GM15510 (cell line): ENCODE results near the gene SALL3.

Experiments
- POLR2A ChIP-seq: IDR thresholded peaks from 3 replicates; pipeline ENCODE4 v1.6.1; 2011; ENCODE audit warnings: borderline replicate concordance; ENCODE audit not compliant: insufficient read length; ENCODE audit errors: extremely low read depth

Gene SALL3

DNA sequence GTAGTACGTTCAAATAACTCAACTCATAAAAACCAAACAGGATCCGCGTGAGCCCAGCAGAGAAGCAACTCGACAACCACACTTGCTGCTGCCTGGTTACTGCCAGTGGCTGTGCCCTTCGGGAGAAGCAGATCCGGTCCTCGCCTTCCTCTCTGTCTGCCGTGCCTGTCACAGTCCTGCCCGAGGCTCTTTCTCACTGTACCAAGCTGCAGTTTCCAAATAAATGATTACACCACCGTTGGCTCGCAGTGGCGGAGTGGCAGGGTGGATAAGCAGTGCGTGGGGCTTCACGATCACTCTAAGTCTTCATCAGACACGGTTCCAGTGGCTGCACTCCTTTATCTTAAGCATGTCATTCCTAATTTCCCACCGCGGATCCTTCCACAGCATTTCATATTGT is 26.1 kb upstream of the SALL3 start:
- no peak for TF ChIP-seq POLR2A

DNA sequence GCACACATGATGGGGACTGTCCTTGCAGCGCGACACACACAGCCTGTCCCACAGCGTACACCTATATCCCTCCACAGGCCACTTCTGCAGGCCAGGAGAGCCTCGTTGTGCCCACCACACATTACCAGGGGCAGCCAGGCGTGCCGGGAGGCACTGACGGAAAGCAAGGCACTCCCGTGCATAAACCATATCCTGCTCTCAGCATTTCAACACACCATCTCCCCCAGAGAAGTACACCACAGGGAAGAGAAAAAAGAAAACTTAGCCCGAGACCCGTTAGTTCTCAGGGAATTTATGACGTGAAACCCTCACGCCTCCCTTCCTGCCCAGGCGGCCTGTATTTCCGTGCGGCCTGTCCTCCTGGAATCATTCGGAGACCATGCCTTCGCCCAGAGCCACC is 24.6 kb upstream of the SALL3 start:
- TF ChIP-seq POLR2A: no peak

DNA sequence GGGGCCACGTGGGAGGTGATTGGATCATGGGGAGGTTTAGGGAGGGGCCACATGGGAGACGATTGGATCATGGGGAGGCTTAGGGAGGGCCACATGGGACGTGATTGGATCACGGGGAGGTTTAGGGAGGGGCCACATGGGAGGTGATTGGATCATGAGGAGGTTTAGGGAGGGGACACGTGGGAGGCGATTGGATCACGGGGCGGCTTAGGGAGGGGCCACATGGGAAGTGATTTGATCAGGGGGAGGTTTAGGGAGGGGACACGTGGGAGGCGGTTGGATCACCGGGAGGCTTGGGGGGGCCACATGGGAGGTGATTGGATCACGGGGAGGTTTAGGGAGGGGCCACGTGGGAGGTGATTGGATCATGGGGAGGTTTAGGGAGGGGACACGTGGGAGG is 22.5 kb upstream of the SALL3 start:
- no peak for TF ChIP-seq POLR2A

DNA sequence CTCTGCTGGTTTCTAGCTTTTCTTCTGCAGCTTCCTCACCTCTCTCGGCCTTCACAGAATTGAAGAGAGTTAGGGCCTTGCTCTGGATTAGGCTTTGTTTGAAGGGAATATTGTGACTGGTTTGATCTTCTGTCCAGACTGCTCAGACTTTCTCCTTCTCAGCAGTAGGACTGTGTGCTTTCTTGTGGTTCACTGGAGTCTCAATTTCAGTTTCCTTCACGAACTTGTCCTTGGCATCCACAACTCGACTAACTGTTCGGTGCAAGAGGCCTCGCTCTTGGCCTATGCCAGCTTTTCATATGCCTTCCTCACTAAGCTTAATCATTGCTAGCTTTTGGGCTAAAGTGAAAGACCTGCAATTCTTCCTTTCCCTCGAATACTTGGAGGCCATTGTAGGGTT is 18.9 kb upstream of the SALL3 start:
- no peak for TF ChIP-seq POLR2A

DNA sequence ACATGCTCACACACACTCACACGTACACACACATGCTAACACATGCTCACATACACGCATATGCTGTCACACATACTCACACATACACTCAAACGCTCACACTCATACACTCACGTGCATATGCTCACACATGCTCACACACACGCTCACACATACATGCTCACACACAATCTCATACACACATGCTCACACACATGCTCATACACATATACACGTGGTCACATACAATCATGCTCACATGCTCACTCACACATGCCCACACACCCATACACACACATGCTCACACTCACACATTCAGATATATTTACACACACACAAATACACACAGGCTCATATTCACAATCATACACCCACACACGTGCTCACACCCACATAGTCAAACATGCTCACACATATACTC is 17.5 kb upstream of the SALL3 start:
- no peak for TF ChIP-seq POLR2A

DNA sequence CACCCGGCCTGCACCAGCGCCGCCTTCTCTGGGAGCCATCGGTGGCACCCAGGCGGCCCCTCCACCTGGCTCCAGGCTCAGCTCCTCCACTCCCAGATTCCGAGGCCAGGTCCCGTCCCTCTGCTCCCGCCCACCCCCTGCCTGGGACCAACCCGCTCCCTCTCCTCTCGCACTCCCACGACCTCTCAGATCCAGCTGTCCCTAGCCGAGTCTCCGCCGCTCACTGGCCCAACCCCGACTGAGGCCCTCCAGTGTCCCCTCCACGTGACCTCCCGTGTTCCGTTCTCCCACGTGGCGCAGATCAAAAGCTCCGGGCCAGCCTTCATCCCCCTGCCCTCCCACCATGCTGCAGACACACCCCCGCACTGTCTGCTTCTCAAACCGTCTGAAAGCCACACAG is 14.4 kb upstream of the SALL3 start:
- no peak for TF ChIP-seq POLR2A

DNA sequence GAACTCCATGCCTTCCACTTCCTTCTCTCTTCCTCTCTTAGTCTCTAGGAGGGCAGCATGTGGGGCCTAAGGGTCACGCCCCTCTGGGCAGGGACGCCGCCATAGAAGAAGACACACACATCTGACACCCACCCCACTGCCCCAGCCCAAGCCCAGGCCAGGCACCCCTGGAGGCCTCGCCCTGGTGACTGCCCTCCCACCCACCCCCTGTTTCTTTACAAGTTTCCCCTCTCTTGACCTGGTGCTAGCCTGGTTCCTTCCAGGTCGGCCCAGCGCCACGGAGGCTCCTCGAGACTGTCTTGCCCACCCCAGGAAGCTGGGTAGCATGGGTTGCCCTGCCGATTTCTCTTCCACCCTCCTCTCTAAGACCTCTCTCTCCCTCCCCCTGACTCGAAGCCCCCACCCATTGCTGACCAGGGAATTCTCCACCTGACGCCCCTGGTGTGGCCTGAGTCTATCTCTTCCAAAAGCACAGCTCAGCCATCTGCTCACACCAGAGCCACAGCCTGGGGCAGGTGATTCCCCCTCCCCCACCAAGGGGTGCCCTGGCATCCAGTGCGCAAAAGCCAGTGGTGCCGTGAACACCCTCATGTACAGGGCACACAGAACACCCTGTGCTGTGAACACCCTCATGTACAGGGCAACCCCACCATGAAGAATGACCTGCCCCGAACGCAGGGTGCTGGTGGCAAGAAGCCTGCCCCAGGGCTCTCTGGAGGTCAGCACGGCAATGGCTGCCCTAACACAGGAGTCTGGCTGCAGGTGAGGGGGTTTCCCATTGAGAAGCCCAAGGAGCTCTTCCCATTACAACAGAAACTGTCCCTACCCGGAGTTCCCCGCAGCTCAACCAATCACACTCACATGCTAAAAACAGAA is 13.5 kb upstream of the SALL3 start:
- no peak for TF ChIP-seq POLR2A

DNA sequence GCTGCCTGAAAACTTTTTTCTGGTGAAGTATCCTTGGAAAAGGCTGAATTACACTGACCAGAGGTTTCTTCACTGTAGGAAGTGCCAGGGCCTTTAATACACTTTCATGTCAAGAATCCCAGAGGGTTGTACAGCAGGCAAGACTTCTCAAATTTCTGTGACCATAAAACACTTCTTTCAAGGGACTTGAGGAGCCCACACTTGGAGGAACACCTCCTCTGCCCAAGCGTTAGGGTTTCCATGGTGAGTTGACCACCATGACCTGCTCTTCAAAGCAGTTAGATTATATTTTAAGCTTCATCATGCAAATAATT is 12.9 kb upstream of the SALL3 start:
- no peak for TF ChIP-seq POLR2A

DNA sequence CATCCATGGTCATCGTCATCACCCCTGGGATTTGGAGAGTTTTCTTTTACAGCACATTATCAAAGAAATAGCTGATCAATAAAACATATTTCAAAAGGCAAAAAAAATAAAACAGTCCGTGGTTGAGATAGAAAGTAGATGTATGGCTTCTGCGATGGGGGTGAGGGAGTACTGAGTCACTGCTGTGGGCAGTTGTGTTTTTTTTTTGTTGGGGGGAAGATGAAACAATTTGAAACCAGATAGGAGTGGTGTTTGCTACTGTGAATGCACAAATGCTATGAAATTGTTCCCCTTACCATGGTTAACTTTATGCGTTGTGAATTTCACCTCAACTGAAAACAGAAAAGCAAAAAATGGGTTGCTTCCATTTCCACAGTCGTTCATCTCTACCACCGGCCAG is 11.9 kb upstream of the SALL3 start:
- TF ChIP-seq POLR2A: no peak

DNA sequence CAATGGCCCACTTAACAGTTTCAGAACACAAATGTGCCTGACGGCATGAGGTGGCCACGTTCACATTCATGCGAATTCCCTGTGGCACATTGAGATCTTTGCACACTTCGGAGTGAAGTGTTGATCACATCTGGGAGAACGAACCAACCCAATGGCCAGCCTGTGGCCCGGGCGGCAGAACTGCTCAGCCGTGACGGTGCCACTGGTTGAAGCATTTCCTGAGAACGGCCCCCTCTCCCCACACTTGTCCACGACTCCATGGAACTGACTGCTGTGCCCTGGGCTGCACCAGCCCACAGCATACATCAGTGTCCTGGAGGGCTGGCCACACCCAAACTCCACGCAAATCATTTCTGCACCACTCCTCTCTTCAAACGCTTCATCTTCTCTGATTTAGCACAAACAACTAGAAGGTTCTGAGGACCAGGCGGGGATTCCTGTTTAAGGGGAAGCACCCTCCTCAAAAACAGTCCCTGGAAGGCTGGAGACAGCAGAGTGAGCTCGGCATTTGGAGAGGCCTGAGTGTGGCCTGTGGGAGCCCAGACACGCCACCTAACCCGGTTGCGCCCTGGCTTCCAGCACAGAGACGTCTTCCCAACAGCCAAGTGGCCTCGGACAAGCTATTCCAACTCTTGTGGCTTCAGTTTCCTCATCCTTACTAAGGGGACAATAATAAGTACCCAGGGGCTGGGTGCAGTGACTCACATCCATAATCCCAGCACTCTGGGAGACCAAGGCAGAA is 9.9 kb upstream of the SALL3 start:
- no peak for TF ChIP-seq POLR2A

DNA sequence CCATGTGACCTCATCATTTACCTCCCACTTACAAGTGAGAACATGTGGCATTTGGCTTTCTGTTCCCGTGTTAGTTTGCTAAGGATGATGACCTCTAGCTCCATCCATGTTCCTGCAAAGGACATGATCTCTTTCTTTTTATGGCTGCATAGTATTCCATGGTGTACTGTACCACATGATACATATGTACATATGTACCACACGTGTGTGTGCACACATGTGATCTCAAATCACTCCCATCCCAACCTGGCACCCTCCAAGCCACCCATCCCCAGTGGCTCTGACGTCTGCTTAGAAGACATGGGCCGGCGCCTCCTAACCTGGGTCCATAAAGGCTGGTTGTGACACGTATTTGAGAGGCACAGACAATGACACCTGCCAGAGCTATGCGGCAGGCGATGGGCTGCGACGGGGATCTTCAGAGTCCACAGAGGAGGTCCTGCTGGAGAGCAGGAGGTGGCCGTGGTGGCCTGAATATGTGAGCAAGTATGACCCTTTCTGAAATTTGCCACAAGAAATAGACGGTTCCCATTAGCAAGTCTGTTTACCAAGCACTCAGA is 8.8 kb upstream of the SALL3 start:
- no peak for TF ChIP-seq POLR2A

DNA sequence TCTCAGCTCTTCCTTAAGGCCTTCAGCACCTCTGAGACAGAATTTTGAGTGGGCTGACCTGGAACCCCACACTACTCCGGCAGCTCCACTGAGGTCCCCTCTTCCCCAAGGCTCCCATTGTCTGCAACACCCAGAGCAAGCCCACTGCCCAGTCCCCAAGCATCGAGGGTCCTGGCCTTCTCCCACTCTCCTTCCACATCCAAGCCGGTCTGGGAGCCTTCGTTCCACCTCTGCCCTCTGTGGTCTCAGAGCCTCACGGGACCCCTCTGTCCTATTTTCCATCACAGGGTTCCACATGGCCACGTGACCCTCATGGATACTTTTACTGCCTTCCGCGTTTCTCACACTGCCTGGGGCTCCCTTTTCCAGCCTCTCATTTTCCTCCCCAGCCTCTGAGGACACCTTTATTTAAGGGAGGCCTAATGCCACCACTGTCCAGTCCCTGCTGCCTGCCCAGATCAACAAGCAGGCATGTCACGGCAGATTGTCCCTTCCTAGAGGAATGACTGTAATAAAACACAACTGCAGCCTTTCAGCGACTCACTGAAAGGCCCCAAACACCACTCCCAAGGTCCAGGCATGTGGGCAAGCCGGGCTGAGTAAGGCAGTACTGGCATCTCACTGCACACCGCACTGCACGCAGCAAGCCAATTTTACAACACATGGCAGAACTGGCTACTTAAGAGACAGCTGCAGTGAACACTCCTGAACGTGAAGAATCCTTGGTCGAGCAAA is 7.9 kb upstream of the SALL3 start:
- no peak for TF ChIP-seq POLR2A

DNA sequence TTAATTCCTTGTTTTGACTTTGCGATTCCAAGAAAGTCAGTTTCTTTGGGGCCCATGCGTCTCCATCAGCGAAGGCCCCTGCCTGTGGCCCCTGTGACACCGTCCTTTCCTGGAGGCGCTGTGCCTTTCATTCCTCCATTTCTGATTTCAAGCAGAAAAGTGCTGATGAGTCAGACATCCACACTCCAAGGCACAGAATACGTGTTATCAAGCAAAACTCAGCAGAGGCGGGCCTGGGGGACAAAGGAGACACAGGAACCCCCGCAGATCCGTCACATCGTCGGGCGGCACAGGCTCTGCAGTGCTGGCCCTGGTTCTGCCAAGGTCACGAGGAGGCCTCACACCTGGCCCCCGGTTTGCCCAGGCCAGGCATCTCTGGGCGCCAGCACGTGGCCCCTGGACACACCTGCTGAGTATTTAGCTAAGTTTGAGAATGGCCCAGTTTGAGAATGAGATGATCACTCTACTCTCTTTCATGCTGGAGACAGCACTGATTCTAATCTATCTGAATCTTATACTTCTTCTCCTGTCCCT is 7.2 kb upstream of the SALL3 start:
- TF ChIP-seq POLR2A: no peak

DNA sequence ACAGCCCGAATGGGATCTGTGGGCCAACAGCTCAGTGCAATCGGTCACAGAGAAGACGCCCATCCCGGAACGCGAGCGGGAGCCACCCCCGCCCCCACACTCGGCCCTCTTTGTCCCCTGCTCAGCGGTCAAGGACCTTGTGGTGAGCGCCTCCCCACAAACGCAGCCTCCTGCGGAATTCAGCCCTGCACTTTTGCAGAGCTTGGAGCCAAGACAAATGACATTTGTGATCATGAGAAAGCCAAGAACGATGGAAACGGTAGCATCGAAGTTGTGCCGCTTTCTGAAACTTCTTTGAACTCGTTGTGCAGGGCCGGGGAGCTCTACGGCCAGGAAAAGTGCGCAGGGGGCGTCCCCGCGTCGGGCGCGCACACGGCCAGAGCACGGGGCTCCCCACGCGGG is 6.7 kb upstream of the SALL3 start:
- TF ChIP-seq POLR2A: no peak
